T-helper 9 cell (primary cell): ENCODE measurements around the gene DMAC1.

Experiments used
- DNase-seq: peaks from one replicate; pipeline ENCODE4 v3.0.0-alpha.2; 2020
- total RNA-seq, 2 donors: gene quantifications; one replicate each; lab custom pipeline; 2026; lab: John Stamatoyannopoulos, UW

The DMAC1 gene
- total RNA-seq = 13.3 to 28.5 reads per million in 2 donors

- peak; percentile 53 for DNase-seq
These were observed at the start of gene DMAC1 for GRCh38 chr9:7799234-7799943. DMAC1 (minus strand) TSS chr9:7799778; CDS start chr9:7799734, 44 bp downstream.

- no peak for DNase-seq
These were observed 49.8 kb upstream of the DMAC1 start for GRCh38 chr9:7849362-7849761.

GRCh38 chr9:7848498-7848897 lies 48.9 kb upstream of the DMAC1 start:
- no peak for DNase-seq

- DNase-seq = no peak
These were observed 44.7 kb upstream of the DMAC1 start for GRCh38 chr9:7844242-7844641.

GRCh38 chr9:7841831-7842230 lies 42.3 kb upstream of the DMAC1 start:
- no peak for DNase-seq

- DNase-seq = no peak
These were observed 35.0 kb upstream of the DMAC1 start for GRCh38 chr9:7834531-7834930.

- DNase-seq = no peak
These were observed 28.8 kb upstream of the DMAC1 start for GRCh38 chr9:7828334-7828733.

- DNase-seq = no peak
These were observed 28.2 kb upstream of the DMAC1 start for GRCh38 chr9:7827792-7828191.

- no peak for DNase-seq
These were observed 27.5 kb upstream of the DMAC1 start for GRCh38 chr9:7827056-7827455.

GRCh38 chr9:7823651-7824050 lies 24.1 kb upstream of the DMAC1 start:
- DNase-seq = no peak

GRCh38 chr9:7819984-7820383 lies 20.4 kb upstream of the DMAC1 start:
- DNase-seq = no peak

GRCh38 chr9:7816021-7816420 lies 16.4 kb upstream of the DMAC1 start:
- no peak for DNase-seq

GRCh38 chr9:7813030-7813429 lies 13.5 kb upstream of the DMAC1 start:
- DNase-seq = no peak

GRCh38 chr9:7811677-7812076 lies 12.1 kb upstream of the DMAC1 start:
- no peak for DNase-seq

GRCh38 chr9:7802666-7803065 lies 3.1 kb upstream of the DMAC1 start:
- DNase-seq = no peak

- no peak for DNase-seq
These were observed 337 bp upstream of the DMAC1 start for GRCh38 chr9:7799944-7800285.

GRCh38 chr9:7794196-7794595 lies 5.4 kb downstream of the DMAC1 start:
- no peak for DNase-seq

- no peak for DNase-seq
These were observed 8.2 kb downstream of the DMAC1 start for GRCh38 chr9:7791394-7791793.

- DNase-seq = no peak
These were observed 8.8 kb downstream of the DMAC1 start for GRCh38 chr9:7790819-7791182.

GRCh38 chr9:7790022-7790818 lies 9.4 kb downstream of the DMAC1 start:
- no peak for DNase-seq

GRCh38 chr9:7788772-7789171 lies 10.8 kb downstream of the DMAC1 start:
- no peak for DNase-seq

GRCh38 chr9:7785813-7786212 lies 13.8 kb downstream of the DMAC1 start:
- DNase-seq = no peak

GRCh38 chr9:7784472-7784871 lies 15.1 kb downstream of the DMAC1 start:
- no peak for DNase-seq

GRCh38 chr9:7783635-7784063 lies 15.9 kb downstream of the DMAC1 start:
- no peak for DNase-seq
